GM19463 (cell line): ENCODE measurements around the gene NRIP3.

Experiments
- ATAC-seq: cut with Tn5 transposase; IDR thresholded peaks from one replicate; pipeline ENCODE4 v1.9.1; 2021; ENCODE audit warnings: mild to moderate bottlenecking, moderate library complexity; ENCODE audit not compliant: unreplicated experiment

NRIP3 gene

DNA sequence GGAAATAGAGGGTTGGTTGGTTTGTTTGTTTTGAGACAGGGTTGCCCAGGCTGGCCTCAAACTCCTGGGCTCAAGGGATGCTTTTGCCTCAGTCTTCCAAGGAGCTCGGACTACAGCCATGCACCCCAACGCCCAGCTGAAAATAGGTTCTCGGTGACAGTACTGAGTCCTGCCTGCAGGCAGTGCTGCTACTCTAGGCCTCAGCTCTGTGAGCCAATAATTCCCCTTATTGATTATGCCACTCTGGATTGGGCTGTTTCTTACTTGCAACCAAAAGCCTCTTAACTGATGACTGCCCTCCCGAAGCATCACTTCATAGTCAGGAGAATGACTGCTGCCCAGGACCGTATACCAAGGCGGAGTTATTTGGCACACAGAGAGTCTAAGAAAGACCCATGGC, 69.9 kb downstream of the NRIP3 start:
- ATAC-seq = no peak

DNA sequence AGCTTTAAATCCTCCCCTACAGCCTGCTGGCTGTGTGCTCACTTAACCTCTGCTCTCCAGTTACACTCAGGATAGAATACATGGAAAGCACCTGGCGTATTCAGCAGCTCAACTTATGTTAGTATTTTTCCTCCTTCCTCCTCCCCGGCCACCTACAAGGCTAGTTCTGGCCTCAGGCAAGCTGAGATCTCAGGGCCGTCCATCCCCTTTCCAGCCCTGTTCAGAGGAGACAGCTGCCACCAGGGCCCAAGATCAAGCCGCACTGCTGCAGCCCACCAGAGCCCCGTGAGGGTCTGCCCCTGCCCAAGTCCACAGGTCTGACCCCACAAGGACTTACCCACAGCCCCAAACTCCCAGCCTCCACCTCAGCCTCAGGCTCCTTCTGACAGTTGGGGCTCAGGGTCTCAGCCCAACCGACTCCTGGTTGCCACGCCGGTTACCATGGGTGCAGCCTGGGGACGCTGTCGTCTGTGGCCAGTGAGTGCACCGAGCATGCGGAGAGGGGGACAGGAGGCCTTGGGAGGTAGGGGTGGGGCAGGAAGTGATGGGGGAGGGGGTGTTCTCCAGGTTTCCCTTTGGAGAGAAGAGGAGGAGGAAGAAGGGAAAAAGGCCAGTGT, 71.1 kb downstream of the NRIP3 start, which contains the start of gene C11orf16:
TSS of gene C11orf16 (minus strand) at position 384 of the 617 bp plus-strand sequence. CDS start 639 bp downstream, outside the sequence.
- no peak for ATAC-seq
